ENCODE results near the gene APOA4. TPM values are rescaled to one million over a fixed set of nuclear protein-coding genes. Genes with fewer than 3 reads are reported as not detected.

Gene APOA4
- total and polyA plus RNA-seq, 2 of the 13 experiments (the other 11 are each of a cell fraction or from before 2014, with no cell fraction given): 3.8 to 7.2 TPM

GRCh38 chr11:116772443-116773202 lies 50.5 kb downstream of the APOA4 start, which contains the start of gene BUD13 (continued):
- TF ChIP-seq, protein P1, sequence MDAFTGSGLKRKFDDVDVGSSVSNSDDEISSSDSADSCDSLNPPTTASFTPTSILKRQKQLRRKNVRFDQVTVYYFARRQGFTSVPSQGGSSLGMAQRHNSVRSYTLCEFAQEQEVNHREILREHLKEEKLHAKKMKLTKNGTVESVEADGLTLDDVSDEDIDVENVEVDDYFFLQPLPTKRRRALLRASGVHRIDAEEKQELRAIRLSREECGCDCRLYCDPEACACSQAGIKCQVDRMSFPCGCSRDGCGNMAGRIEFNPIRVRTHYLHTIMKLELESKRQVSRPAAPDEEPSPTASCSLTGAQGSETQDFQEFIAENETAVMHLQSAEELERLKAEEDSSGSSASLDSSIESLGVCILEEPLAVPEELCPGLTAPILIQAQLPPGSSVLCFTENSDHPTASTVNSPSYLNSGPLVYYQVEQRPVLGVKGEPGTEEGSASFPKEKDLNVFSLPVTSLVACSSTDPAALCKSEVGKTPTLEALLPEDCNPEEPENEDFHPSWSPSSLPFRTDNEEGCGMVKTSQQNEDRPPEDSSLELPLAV (CRISPR knock-in tag; conservative IDR thresholded peaks at IDR 0.05; ENCODE audit: low read depth): no peak
- TF ChIP-seq ZNF616 (CRISPR knock-in tag; IDR thresholded peaks at IDR 0.05; ENCODE audit: low read depth): peak; percentile 82; the same call in 1 of the 2 replicates
- TF ChIP-seq FOXM1 (CRISPR knock-in tag; IDR thresholded peaks at IDR 0.05): 0 out of 2 replicates have a peak, but pooled peaks have one; percentile 34
- TF ChIP-seq, protein P2, sequence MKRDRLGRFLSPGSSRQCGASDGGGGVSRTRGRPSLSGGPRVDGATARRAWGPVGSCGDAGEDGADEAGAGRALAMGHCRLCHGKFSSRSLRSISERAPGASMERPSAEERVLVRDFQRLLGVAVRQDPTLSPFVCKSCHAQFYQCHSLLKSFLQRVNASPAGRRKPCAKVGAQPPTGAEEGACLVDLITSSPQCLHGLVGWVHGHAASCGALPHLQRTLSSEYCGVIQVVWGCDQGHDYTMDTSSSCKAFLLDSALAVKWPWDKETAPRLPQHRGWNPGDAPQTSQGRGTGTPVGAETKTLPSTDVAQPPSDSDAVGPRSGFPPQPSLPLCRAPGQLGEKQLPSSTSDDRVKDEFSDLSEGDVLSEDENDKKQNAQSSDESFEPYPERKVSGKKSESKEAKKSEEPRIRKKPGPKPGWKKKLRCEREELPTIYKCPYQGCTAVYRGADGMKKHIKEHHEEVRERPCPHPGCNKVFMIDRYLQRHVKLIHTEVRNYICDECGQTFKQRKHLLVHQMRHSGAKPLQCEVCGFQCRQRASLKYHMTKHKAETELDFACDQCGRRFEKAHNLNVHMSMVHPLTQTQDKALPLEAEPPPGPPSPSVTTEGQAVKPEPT (CRISPR knock-in tag; IDR thresholded peaks at IDR 0.05; ENCODE audit: low read depth): 0 out of 2 replicates have a peak, but pooled peaks have one; percentile 81
- TF ChIP-seq MAFF (IDR thresholded peaks at IDR 0.05; ENCODE audit: low read depth, low read length): no peak
- TF ChIP-seq ZNF256 (CRISPR knock-in tag; conservative IDR thresholded peaks at IDR 0.05): 0 out of 2 replicates have a peak, but pooled peaks have one; percentile 50
- peak; percentile 71; the same call in 1 of the 2 replicates for TF ChIP-seq THRA (CRISPR knock-in tag; IDR thresholded peaks at IDR 0.05; ENCODE audit: borderline replicate concordance)
- TF ChIP-seq E2F2 (CRISPR knock-in tag; IDR thresholded peaks at IDR 0.05; ENCODE audit: borderline replicate concordance): peak; percentile 96; the same call in 1 of the 2 replicates
- 0 out of 2 replicates have a peak, but pooled peaks have one; percentile 8 for TF ChIP-seq JUND (CRISPR knock-in tag; IDR thresholded peaks at IDR 0.05)
- TF ChIP-seq ZNF430 (CRISPR knock-in tag; IDR thresholded peaks at IDR 0.05): peak; percentile 53; the same call in 1 of the 2 replicates
- 0 out of 2 replicates have a peak, but pooled peaks have one; percentile 42 for TF ChIP-seq AKNA (CRISPR knock-in tag; IDR thresholded peaks at IDR 0.05; ENCODE audit: borderline replicate concordance)

All from HepG2 (cell line).